NB4 (cell line): ENCODE results near the gene MYH10.

Experiments used
- MYC ChIP-seq: IDR thresholded peaks from 2 replicates; pipeline ENCODE4 v1.6.1; 2011; ENCODE audit warnings: low read depth, low read length
- POLR2A ChIP-seq: IDR thresholded peaks from 2 replicates; pipeline ENCODE4 v1.6.1; 2011; ENCODE audit warnings: mild to moderate bottlenecking; ENCODE audit not compliant: insufficient read length; ENCODE audit errors: extremely low read depth
- TF ChIP-seq, protein P1 (sequence below): IDR thresholded peaks from one replicate; pipeline ENCODE4 v1.5.1; 2012; ENCODE audit warnings: low read depth, low read length

- TF ChIP-seq, protein P1, sequence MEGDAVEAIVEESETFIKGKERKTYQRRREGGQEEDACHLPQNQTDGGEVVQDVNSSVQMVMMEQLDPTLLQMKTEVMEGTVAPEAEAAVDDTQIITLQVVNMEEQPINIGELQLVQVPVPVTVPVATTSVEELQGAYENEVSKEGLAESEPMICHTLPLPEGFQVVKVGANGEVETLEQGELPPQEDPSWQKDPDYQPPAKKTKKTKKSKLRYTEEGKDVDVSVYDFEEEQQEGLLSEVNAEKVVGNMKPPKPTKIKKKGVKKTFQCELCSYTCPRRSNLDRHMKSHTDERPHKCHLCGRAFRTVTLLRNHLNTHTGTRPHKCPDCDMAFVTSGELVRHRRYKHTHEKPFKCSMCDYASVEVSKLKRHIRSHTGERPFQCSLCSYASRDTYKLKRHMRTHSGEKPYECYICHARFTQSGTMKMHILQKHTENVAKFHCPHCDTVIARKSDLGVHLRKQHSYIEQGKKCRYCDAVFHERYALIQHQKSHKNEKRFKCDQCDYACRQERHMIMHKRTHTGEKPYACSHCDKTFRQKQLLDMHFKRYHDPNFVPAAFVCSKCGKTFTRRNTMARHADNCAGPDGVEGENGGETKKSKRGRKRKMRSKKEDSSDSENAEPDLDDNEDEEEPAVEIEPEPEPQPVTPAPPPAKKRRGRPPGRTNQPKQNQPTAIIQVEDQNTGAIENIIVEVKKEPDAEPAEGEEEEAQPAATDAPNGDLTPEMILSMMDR = no peak
- no peak for TF ChIP-seq POLR2A
- no peak for TF ChIP-seq MYC
Observed at GRCh38 chr17:8475781-8476180, 154.7 kb downstream of the MYH10 start.
